OCI-LY1 (cell line): ENCODE data around the gene SCLT1.

Experiments
- H2AFZ ChIP-seq: fragments of 200-600 bp; sonication (generic), shearing (Covaris generic); 2 replicates; pipeline ENCODE4 v1.6.0; 2014; ENCODE audit warnings: antibody characterized with exemption, mild to moderate bottlenecking, low read length
- H3F3A ChIP-seq: fragments of 200-600 bp; sonication (generic), shearing (Covaris generic); 2 replicates; pipeline ENCODE4 v1.6.0; 2014; ENCODE audit warnings: mild to moderate bottlenecking, antibody characterized with exemption, low read length, moderate library complexity; ENCODE audit not compliant: insufficient read depth
- H3K27ac ChIP-seq: fragments of 200-600 bp; sonication (generic); 2 replicates; pipeline ENCODE4 v1.5.1; 2014; ENCODE audit warnings: low read length, mixed run types, mild to moderate bottlenecking, low read depth; ENCODE audit not compliant: poor library complexity, severe bottlenecking
- H3K27me3 ChIP-seq: fragments of 200-600 bp; sonication (generic); 2 replicates; pipeline ENCODE4 v1.6.0; 2014; ENCODE audit warnings: antibody characterized with exemption, mild to moderate bottlenecking, low read length, moderate library complexity; ENCODE audit not compliant: insufficient read depth
- H3K36me3 ChIP-seq: fragments of 200-600 bp; sonication (generic); 2 replicates; pipeline ENCODE4 v1.6.1; 2014; ENCODE audit warnings: mild to moderate bottlenecking, antibody characterized with exemption, low read length, moderate library complexity, mixed read lengths; ENCODE audit not compliant: insufficient read depth
- H3K4me1 ChIP-seq: fragments of 200-600 bp; sonication (generic); 2 replicates; pipeline ENCODE4 v1.5.1; 2014; ENCODE audit warnings: mild to moderate bottlenecking, low read length, moderate library complexity; ENCODE audit not compliant: insufficient read depth, severe bottlenecking
- H3K4me2 ChIP-seq: fragments of 200-600 bp; sonication (generic), shearing (Covaris generic); 2 replicates; pipeline ENCODE4 v1.6.1; 2014; ENCODE audit warnings: low read length
- H3K4me3 ChIP-seq: fragments of 200-600 bp; sonication (generic); 2 replicates; pipeline ENCODE4 v1.5.1; 2014; ENCODE audit warnings: low read length, low read depth, mild to moderate bottlenecking, mixed read lengths; ENCODE audit not compliant: poor library complexity, severe bottlenecking
- H3K79me2 ChIP-seq: fragments of 200-600 bp; shearing (Covaris generic); 2 replicates; pipeline ENCODE4 v1.6.1; 2016; ENCODE audit warnings: mixed run types, low read length, mixed read lengths; ENCODE audit not compliant: insufficient read depth
- H3K9ac ChIP-seq: fragments of 200-600 bp; sonication (generic), shearing (Covaris generic); 2 replicates; pipeline ENCODE4 v1.6.1; 2014; ENCODE audit warnings: mild to moderate bottlenecking, low read length, mixed read lengths
- H3K9me2 ChIP-seq: fragments of 200-600 bp; sonication (generic), shearing (Covaris generic); 2 replicates; pipeline ENCODE4 v1.6.1; 2014; ENCODE audit warnings: low read depth, mild to moderate bottlenecking, low read length, mixed read lengths
- H3K9me3 ChIP-seq: fragments of 200-600 bp; shearing (Covaris generic); 2 replicates; pipeline ENCODE4 v1.6.1; 2014; ENCODE audit warnings: low read length, mixed read lengths
- H4K20me1 ChIP-seq: fragments of 200-600 bp; sonication (generic), shearing (Covaris generic); 2 replicates; pipeline ENCODE4 v1.6.0; 2016; ENCODE audit warnings: mild to moderate bottlenecking, low read length; ENCODE audit not compliant: insufficient read depth
- CTCF ChIP-seq: fragments of 200-600 bp; sonication (generic), shearing (Covaris generic); IDR thresholded peaks from 2 replicates; pipeline ENCODE4 v1.5.1; 2017; ENCODE audit warnings: mild to moderate bottlenecking, antibody characterized with exemption, low read length, moderate library complexity, mixed read lengths
- EZH2 ChIP-seq: fragments of 200-600 bp; sonication (generic), shearing (Covaris generic); IDR thresholded peaks from 2 replicates; pipeline ENCODE4 v1.8.0; 2017; ENCODE audit warnings: borderline replicate concordance, mixed run types, mild to moderate bottlenecking, antibody characterized with exemption, low read length, moderate library complexity, mixed read lengths

Gene SCLT1

GRCh38 chr4:128856246-128856645 is 237.1 kb downstream of the SCLT1 start:
- no peaks in the 10 kb centered on the region for H3K27me3 ChIP-seq
- no peaks in the 10 kb centered on the region; the same call in 1 of the 2 replicates for H3K79me2 ChIP-seq
- H3K4me1 ChIP-seq = no peaks in the 10 kb centered on the region
- no peaks in the 10 kb centered on the region for H4K20me1 ChIP-seq
- no peaks in the 10 kb centered on the region for H3F3A ChIP-seq
- H3K9me2 ChIP-seq = no peaks in the 10 kb centered on the region
- TF ChIP-seq EZH2 (no peak), CTCF (no peak)
- no peak overlapping the region for H2AFZ ChIP-seq
- no peak overlapping the region for H3K4me3 ChIP-seq
- H3K27ac ChIP-seq = no peak overlapping the region
- H3K9me3 ChIP-seq = no peaks in the 10 kb centered on the region
- no peak overlapping the region for H3K4me2 ChIP-seq
- no peak overlapping the region for H3K9ac ChIP-seq
- peaks cover 98% of the 10 kb centered on the region for H3K36me3 ChIP-seq

GRCh38 chr4:128855621-128856020 is 237.7 kb downstream of the SCLT1 start:
- TF ChIP-seq EZH2 (no peak), CTCF (no peak)
- H3K9ac ChIP-seq = no peak overlapping the region
- H3K4me3 ChIP-seq = no peak overlapping the region
- no peaks in the 10 kb centered on the region; the same call in 1 of the 2 replicates for H3K79me2 ChIP-seq
- no peak overlapping the region for H3K27ac ChIP-seq
- no peak overlapping the region for H2AFZ ChIP-seq
- H3K9me2 ChIP-seq = no peaks in the 10 kb centered on the region
- no peaks in the 10 kb centered on the region for H3F3A ChIP-seq
- H3K36me3 ChIP-seq = peaks cover 98% of the 10 kb centered on the region
- H3K4me1 ChIP-seq = no peaks in the 10 kb centered on the region
- H4K20me1 ChIP-seq = no peaks in the 10 kb centered on the region
- H3K9me3 ChIP-seq = no peaks in the 10 kb centered on the region
- H3K4me2 ChIP-seq = no peak overlapping the region
- no peaks in the 10 kb centered on the region for H3K27me3 ChIP-seq

GRCh38 chr4:128854433-128854832 is 238.9 kb downstream of the SCLT1 start:
- H3F3A ChIP-seq = no peaks in the 10 kb centered on the region
- H3K4me1 ChIP-seq = no peaks in the 10 kb centered on the region
- no peak overlapping the region for H3K27ac ChIP-seq
- H3K4me3 ChIP-seq = no peak overlapping the region
- H3K36me3 ChIP-seq = peaks cover 98% of the 10 kb centered on the region
- no peak overlapping the region for H2AFZ ChIP-seq
- no peaks in the 10 kb centered on the region for H3K9me3 ChIP-seq
- no peaks in the 10 kb centered on the region for H4K20me1 ChIP-seq
- no peak overlapping the region for H3K9ac ChIP-seq
- H3K27me3 ChIP-seq = no peaks in the 10 kb centered on the region
- H3K79me2 ChIP-seq = no peaks in the 10 kb centered on the region; the same call in 1 of the 2 replicates
- H3K4me2 ChIP-seq = no peak overlapping the region
- H3K9me2 ChIP-seq = no peaks in the 10 kb centered on the region
- TF ChIP-seq EZH2 (no peak), CTCF (no peak)
